ENCODE results near the gene ABCF2. TPM values are rescaled to one million over a fixed set of nuclear protein-coding genes. Genes with fewer than 3 reads are reported as not detected.

ABCF2 gene
- total RNA-seq, 1 experiment from 2014 or later = 69.0 TPM

DNA sequence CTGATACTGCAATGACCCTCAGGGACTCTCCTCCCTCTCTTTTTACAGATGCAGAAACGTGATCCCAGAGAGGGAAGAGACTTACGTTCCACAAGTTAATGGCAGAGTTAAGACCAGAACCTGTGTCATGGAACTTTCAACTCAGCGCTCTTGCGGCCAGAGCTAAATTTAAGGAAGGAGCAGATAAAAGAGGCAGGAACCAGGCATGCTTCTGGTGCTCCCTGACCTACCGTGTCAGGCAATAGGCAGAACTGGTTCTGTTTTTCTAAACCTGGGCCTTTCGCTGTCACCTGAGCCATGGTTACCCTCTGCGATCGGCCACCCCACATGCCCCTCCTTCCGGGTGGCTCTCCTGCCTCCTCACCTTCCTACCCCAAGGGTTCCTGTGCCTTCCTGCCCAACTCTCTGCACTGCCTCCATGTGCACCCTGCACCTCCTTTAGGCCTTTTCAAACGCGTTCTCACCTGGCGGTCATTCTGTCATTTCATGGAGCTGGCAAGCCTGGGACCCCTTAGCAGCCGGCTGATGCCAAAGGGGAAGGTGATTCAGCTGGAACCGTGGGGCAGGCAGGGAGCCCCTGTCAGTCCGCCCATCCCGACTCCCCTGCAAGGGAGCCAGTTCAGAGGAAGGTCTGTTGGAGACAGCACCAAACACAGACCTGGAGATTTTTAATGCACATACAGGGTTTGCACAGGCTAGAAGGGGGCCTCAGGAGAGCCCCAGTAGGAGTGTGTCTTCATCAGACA, 51.8 kb downstream of the ABCF2 start:
- H3K27me3 ChIP-seq (replicated peaks; ENCODE audit: insufficient read depth, low read depth, low read length, poor library complexity) = peaks cover under 1% of the 10 kb centered on the region
- H3K9me3 ChIP-seq (ENCODE audit: low read depth, low read length, poor library complexity, severe bottlenecking) = no peaks in the 10 kb centered on the region
- no TSS peak for BruUV-seq (replicated peaks)
- no peaks in the 10 kb centered on the region for H3K36me3 ChIP-seq (ENCODE audit: insufficient read depth, low read length, poor library complexity, severe bottlenecking)
- intact Hi-C loops (cut with micrococcal nuclease; ENCODE audit: unreplicated experiment) = no loop called here
- no peak for DNase-seq (ENCODE audit: low spot score)
- H3K4me1 ChIP-seq (ENCODE audit: insufficient read depth, low read length, poor library complexity, severe bottlenecking) = no peaks in the 10 kb centered on the region
- TF ChIP-seq, protein P1, sequence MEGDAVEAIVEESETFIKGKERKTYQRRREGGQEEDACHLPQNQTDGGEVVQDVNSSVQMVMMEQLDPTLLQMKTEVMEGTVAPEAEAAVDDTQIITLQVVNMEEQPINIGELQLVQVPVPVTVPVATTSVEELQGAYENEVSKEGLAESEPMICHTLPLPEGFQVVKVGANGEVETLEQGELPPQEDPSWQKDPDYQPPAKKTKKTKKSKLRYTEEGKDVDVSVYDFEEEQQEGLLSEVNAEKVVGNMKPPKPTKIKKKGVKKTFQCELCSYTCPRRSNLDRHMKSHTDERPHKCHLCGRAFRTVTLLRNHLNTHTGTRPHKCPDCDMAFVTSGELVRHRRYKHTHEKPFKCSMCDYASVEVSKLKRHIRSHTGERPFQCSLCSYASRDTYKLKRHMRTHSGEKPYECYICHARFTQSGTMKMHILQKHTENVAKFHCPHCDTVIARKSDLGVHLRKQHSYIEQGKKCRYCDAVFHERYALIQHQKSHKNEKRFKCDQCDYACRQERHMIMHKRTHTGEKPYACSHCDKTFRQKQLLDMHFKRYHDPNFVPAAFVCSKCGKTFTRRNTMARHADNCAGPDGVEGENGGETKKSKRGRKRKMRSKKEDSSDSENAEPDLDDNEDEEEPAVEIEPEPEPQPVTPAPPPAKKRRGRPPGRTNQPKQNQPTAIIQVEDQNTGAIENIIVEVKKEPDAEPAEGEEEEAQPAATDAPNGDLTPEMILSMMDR (conservative IDR thresholded peaks at IDR 0.05; ENCODE audit: low read depth, low read length) = no peak
- no peak for TF ChIP-seq EZH2 (IDR thresholded peaks at IDR 0.05; ENCODE audit: borderline replicate concordance, low read depth, low read length, poor library complexity, severe bottlenecking)
- H3K4me3 ChIP-seq (ENCODE audit: low read depth, low read length, poor library complexity, severe bottlenecking) = no peak overlapping the region
- H3K27ac ChIP-seq (ENCODE audit: low read depth, low read length, poor library complexity, severe bottlenecking) = no peak overlapping the region
- POLR2A ChIA-PET (ENCODE audit: low non-redundant PET) = no interaction called here
- CTCF ChIA-PET = interaction anchor here (0.9 kb wide), 1 partner anchor 51 kb away, joined by 3 read pairs; no protein-coding TSS in a partner anchor

DNA sequence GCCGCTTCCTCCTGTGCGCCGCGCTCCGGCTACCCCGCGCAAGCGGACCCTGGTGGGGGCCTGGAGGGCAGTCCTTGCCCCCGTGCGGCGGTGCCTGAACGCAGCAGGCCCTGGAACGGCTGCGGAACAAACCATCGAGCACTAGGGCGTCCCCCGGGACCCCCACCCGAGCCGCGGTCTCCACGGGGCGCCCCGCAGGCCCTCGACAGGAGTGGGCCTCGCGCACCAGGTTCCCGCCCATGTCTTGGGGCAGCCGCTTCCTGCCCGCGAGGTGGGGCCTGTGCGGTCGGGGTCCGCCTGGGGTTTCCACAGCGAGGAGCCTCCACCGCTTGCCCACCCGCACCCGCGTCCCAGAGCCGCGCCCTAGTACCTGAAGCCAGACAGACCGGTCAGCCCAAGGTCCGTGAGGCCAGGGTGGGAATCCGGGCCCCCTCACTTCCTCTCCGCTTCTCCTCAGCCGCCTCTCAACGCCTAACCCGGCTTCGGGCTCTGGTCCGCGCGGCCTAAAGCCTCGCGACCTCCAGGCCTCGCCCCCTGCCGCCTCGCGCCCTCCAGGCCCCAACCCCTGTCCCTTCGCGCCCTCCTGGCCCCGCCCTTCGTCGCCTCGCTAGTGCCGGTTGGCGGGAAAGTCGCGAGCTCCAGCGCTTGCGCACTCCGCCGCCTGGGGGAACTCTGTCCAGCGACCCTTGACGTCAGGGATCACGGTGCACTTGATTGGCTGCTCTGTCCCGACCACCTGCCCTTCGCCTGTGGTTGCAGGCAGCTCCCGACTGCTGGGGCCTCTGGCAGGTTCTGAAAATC, 52.6 kb downstream of the ABCF2 start:
- Histone ChIP-seq H3K9me3 (ENCODE audit: low read depth, low read length, poor library complexity, severe bottlenecking) (no peaks in the 10 kb centered on the region), H3K4me1 (ENCODE audit: insufficient read depth, low read length, poor library complexity, severe bottlenecking) (no peaks in the 10 kb centered on the region), H3K36me3 (ENCODE audit: insufficient read depth, low read length, poor library complexity, severe bottlenecking) (no peaks in the 10 kb centered on the region), H3K27me3 (replicated peaks; ENCODE audit: insufficient read depth, low read depth, low read length, poor library complexity) (peaks cover 8% of the 10 kb centered on the region), H3K4me3 (ENCODE audit: low read depth, low read length, poor library complexity, severe bottlenecking) (no peak overlapping the region), H3K27ac (ENCODE audit: low read depth, low read length, poor library complexity, severe bottlenecking) (no peak overlapping the region)
- BruUV-seq (replicated peaks) = no TSS peak
- ChIA-PET POLR2A (ENCODE audit: low non-redundant PET) (no interaction called here), CTCF (interaction anchor here (0.9 kb wide), 1 partner anchor 51 kb away, joined by 3 read pairs; no protein-coding TSS in a partner anchor)
- no peak for DNase-seq (ENCODE audit: low spot score)
- intact Hi-C loops (cut with micrococcal nuclease; ENCODE audit: unreplicated experiment) = no loop called here
- TF ChIP-seq, protein P1 (conservative IDR thresholded peaks at IDR 0.05; ENCODE audit: low read depth, low read length) = no peak
- TF ChIP-seq EZH2 (IDR thresholded peaks at IDR 0.05; ENCODE audit: borderline replicate concordance, low read depth, low read length, poor library complexity, severe bottlenecking) = no peak

DNA sequence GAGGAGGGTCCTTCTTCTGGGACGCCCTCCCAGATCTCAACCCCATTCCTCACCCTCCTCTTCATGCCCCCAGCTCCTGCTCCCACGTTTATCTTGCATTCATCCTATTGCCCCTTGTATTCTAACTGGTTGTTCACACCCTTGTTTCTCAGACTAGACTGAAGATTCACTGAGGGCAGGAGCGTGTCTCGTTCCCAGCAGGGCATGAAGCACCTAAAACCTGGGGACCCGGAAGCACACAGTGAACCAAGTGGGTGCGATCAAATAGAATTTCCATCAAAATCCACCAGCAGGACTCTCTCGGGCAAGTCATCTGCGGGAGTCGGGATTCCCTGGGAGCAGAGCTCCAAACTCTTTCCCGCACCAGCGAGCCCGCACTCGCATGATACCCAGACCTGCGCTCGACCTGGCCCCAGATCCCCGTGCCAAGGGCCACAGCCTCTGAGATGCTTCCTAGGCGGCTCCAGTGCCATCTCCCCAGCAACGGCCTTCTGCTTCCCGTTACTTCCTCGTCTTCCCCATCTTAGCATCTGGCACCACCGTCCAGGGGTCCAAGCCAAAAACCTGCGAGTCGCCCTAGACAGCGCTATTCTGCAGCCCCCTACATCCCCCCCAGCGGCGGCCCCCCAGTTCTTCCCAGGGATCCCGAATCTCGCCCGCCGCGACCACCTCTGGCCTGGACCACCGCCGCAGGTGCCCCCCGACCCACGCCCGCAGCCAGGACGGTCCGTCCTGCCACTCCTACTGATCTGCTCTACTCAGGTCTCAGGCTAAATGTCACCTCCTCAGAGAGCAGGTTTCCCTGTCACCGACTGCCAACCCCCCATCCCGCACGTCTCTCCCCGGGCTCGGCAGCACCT, 53.4 kb downstream of the ABCF2 start:
- no TSS peak for BruUV-seq (replicated peaks)
- ChIA-PET CTCF (interaction anchor here (0.7 kb wide), 1 partner anchor 50 kb away, joined by 5 read pairs; no protein-coding TSS in a partner anchor), POLR2A (ENCODE audit: low non-redundant PET) (no interaction called here)
- intact Hi-C loops (cut with micrococcal nuclease; ENCODE audit: unreplicated experiment) = no loop called here
- Histone ChIP-seq H3K9me3 (ENCODE audit: low read depth, low read length, poor library complexity, severe bottlenecking) (no peaks in the 10 kb centered on the region), H3K36me3 (ENCODE audit: insufficient read depth, low read length, poor library complexity, severe bottlenecking) (no peaks in the 10 kb centered on the region), H3K4me3 (ENCODE audit: low read depth, low read length, poor library complexity, severe bottlenecking) (no peak overlapping the region), H3K27ac (ENCODE audit: low read depth, low read length, poor library complexity, severe bottlenecking) (no peak overlapping the region), H3K27me3 (replicated peaks; ENCODE audit: insufficient read depth, low read depth, low read length, poor library complexity) (peaks cover 16% of the 10 kb centered on the region), H3K4me1 (ENCODE audit: insufficient read depth, low read length, poor library complexity, severe bottlenecking) (no peaks in the 10 kb centered on the region)
- TF ChIP-seq, protein P1 (conservative IDR thresholded peaks at IDR 0.05; ENCODE audit: low read depth, low read length) = no peak
- no peak for TF ChIP-seq EZH2 (IDR thresholded peaks at IDR 0.05; ENCODE audit: borderline replicate concordance, low read depth, low read length, poor library complexity, severe bottlenecking)
- DNase-seq (ENCODE audit: low spot score) = no peak

Data from A673 (cell line).